ENCODE results near the gene TNIP2.

Gene TNIP2

DNA sequence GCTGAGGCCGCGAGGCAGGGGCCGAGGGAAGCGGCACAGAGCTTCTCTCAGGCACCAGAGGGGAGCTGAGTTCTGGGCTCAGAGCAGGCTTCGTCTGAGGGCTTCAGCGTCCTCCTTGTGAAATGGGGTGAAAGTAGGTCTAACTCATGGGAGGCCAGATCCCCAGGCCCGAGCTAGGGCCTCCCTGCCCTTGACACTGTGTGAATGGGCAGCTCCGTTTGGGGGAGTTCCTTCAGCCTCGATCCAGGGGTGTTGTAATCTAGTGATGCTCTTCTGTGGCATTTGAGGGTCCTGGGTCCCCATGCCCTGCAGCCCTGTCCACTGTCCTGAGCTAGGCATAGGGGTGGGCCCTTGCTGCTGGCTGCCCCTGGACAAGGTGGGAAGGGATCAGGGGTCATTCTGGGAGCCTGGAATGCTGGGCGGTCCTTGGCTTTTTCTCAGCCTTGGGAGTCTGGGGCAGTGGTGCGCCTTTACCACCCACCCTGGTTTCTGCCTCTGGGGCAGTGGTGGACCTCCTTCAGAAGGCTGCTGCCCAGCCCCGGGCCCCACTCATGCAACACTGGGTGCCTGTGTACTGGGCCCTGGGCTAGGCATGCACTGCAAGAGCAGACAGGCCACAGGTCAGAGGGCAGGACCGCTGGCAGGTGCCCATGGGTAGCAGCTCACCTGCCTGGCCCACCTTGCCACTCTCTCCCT is 40.9 kb upstream of the TNIP2 start:
- H2AFZ ChIP-seq (ENCODE audit: low read depth), result no peak overlapping the region
- H3K4me1 ChIP-seq (ENCODE audit: low read depth, poor library complexity, severe bottlenecking), result no peaks in the 10 kb centered on the region
- TF ChIP-seq CTCF (conservative IDR thresholded peaks at IDR 0.05; ENCODE audit: low read depth, low read length), result no peak
- no peaks in the 10 kb centered on the region for H3K36me3 ChIP-seq (ENCODE audit: insufficient read depth)
- no peaks in the 10 kb centered on the region for H4K20me1 ChIP-seq (ENCODE audit: insufficient read depth)
- H3K9ac ChIP-seq, result no peak overlapping the region
- H3K4me2 ChIP-seq, result no peak overlapping the region
- H3K79me2 ChIP-seq (ENCODE audit: insufficient read depth, low read depth), result no peaks in the 10 kb centered on the region
- no peak overlapping the region for H3K4me3 ChIP-seq (IDR thresholded peaks at IDR 0.05; ENCODE audit: insufficient read depth, low read depth, low read length)
- no peaks in the 10 kb centered on the region for H3K27me3 ChIP-seq (ENCODE audit: insufficient read depth, low read depth)
- no peak overlapping the region for H3K27ac ChIP-seq

DNA sequence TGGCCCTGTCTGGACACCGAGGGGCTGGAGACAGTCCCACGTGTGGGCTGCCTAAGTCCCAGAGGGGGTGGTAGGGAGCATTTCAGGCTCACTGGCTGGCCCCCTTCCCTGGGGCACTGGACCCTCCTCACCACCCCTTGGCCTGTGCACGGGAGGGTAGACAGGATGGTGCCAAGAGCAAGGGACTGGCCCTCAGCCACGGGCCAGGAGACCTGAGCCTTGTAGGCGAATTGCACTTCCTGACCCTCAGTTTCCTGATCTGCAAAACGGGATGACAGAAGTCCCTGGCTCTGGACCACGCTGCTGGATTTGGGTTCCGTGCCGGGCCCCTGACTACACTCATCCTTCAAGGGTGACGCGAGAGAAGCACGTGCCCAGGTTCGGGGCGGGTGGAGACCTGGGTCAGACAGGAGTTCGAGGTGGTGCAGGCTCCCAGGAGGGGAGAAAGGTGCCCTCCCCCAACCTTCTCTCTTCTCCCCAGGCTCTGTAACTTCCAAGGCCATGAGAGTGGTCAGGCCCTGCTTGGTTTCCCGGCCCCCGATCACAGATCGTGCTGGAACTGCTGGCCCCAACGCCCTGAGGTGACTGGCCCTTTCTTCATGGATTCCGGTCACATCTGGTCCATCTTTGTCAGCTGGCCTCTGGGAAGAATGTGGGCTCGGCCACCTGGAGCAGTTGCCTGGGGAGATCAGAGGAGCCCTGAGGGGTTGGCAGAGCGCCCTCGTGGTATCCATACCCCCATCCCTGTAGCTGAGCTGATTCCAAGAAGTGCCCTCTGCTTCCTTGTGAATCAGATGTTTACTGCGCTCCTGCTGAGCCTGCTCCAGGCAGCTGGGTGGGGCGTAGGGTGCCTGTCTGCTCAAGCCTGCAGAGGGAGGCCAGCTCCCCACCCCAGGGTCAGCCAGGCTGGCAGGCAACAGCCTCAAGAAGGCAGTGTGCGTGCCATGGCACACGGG is 40.0 kb upstream of the TNIP2 start:
- Histone ChIP-seq H3K4me2 (no peak overlapping the region), H3K9ac (no peak overlapping the region), H3K4me3 (IDR thresholded peaks at IDR 0.05; ENCODE audit: insufficient read depth, low read depth, low read length) (no peak overlapping the region), H3K27me3 (ENCODE audit: insufficient read depth, low read depth) (no peaks in the 10 kb centered on the region), H4K20me1 (ENCODE audit: insufficient read depth) (no peaks in the 10 kb centered on the region), H3K36me3 (ENCODE audit: insufficient read depth) (no peaks in the 10 kb centered on the region), H3K27ac (no peak overlapping the region), H3K4me1 (ENCODE audit: low read depth, poor library complexity, severe bottlenecking) (no peaks in the 10 kb centered on the region), H2AFZ (ENCODE audit: low read depth) (no peak overlapping the region), H3K79me2 (ENCODE audit: insufficient read depth, low read depth) (no peaks in the 10 kb centered on the region)
- no peak for TF ChIP-seq CTCF (conservative IDR thresholded peaks at IDR 0.05; ENCODE audit: low read depth, low read length)

GRCh38 chr4:2795300-2795892 is 39.3 kb upstream of the TNIP2 start:
- H4K20me1 ChIP-seq (ENCODE audit: insufficient read depth), result no peaks in the 10 kb centered on the region
- H2AFZ ChIP-seq (ENCODE audit: low read depth), result no peak overlapping the region
- H3K36me3 ChIP-seq (ENCODE audit: insufficient read depth), result no peaks in the 10 kb centered on the region
- no peak overlapping the region for H3K9ac ChIP-seq
- H3K27ac ChIP-seq, result no peak overlapping the region
- TF ChIP-seq CTCF (conservative IDR thresholded peaks at IDR 0.05; ENCODE audit: low read depth, low read length), result no peak
- H3K79me2 ChIP-seq (ENCODE audit: insufficient read depth, low read depth), result no peaks in the 10 kb centered on the region
- H3K27me3 ChIP-seq (ENCODE audit: insufficient read depth, low read depth), result no peaks in the 10 kb centered on the region
- H3K4me1 ChIP-seq (ENCODE audit: low read depth, poor library complexity, severe bottlenecking), result no peaks in the 10 kb centered on the region
- no peak overlapping the region for H3K4me3 ChIP-seq (IDR thresholded peaks at IDR 0.05; ENCODE audit: insufficient read depth, low read depth, low read length)
- no peak overlapping the region for H3K4me2 ChIP-seq

DNA sequence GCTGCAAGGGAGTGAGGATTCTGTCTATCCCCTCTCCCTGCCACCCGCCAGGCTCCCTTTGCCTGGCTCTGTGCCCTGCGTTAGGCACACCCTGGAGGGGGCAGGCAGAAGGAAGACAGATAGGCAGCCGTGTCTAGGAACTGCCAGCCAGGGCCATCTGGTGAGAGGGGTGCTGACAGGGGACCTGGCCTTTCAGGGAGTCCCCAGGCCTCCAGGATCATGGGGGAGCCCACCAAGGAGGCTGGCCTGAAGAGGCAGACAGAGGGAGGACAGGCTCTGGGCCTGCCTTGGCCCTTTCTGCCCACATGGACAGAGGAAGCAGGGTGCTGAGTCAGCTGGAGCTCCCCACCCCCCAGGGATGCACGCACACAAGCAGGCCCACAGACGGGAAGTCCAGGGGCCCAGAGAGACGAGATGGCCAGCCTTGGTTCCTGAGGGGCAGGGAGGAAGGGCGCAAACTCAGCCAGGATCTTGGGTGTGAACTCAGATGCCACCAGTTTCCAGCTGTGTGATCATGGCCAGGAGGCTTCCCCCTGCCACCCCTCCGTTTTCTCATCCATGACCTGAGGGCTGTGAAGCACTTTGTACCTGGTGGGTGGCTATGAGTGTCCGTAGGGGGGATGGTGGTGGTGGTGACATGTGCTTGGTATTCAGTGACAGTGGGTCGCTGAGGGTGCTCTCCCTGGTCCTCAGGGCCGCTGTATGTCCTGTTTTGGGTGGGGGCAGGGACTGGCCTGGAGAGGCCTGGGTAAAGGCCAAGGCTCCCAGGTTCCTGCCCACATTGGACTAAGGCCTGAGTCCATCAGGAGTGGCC is 38.6 kb upstream of the TNIP2 start:
- H2AFZ ChIP-seq (ENCODE audit: low read depth), result no peak overlapping the region
- H3K79me2 ChIP-seq (ENCODE audit: insufficient read depth, low read depth), result no peaks in the 10 kb centered on the region
- no peaks in the 10 kb centered on the region for H3K4me1 ChIP-seq (ENCODE audit: low read depth, poor library complexity, severe bottlenecking)
- H3K27me3 ChIP-seq (ENCODE audit: insufficient read depth, low read depth), result no peaks in the 10 kb centered on the region
- no peaks in the 10 kb centered on the region for H4K20me1 ChIP-seq (ENCODE audit: insufficient read depth)
- H3K27ac ChIP-seq, result no peak overlapping the region
- no peak overlapping the region for H3K4me3 ChIP-seq (IDR thresholded peaks at IDR 0.05; ENCODE audit: insufficient read depth, low read depth, low read length)
- H3K4me2 ChIP-seq, result no peak overlapping the region
- TF ChIP-seq CTCF (conservative IDR thresholded peaks at IDR 0.05; ENCODE audit: low read depth, low read length), result no peak
- H3K9ac ChIP-seq, result no peak overlapping the region
- H3K36me3 ChIP-seq (ENCODE audit: insufficient read depth), result no peaks in the 10 kb centered on the region

All from KMS-11 (cell line).